OCI-LY3 (cell line): ENCODE results near the gene ATP8B1.

Experiments
- CTCF ChIP-seq: fragments of 200-600, 300-600 bp; sonication (generic); IDR thresholded peaks from 2 replicates; pipeline ENCODE4 v1.5.1; 2014; ENCODE audit warnings: antibody characterized with exemption, low read length, low read depth
- EZH2phosphoT487 ChIP-seq: fragments of 200-600 bp; shearing (Covaris generic); IDR thresholded peaks from 2 replicates; pipeline ENCODE4 v1.6.1; 2018; ENCODE audit warnings: antibody characterized with exemption, mixed run types, low read depth

GRCh38 chr18:57792631-57793301 is 10.3 kb downstream of the ATP8B1 start:
- TF ChIP-seq CTCF (no peak), EZH2phosphoT487 (no peak)
